ES-I3 (cell line): ENCODE measurements around the gene TMEM200A.

Experiments
- H3K36me3 ChIP-seq: 2 replicates; pipeline ENCODE4 v1.6.1; 2013; ENCODE audit warnings: mild to moderate bottlenecking, low read length, control low read depth, moderate library complexity; ENCODE audit not compliant: insufficient read depth
- H3K4me1 ChIP-seq: 2 replicates; pipeline ENCODE4 v1.6.1; 2013; ENCODE audit warnings: mild to moderate bottlenecking, control low read depth, low read length; ENCODE audit not compliant: insufficient read depth
- H3K9ac ChIP-seq: 2 replicates; pipeline ENCODE4 v1.6.1; 2013; ENCODE audit warnings: low read depth, mild to moderate bottlenecking, low read length, moderate library complexity
- H3K9me3 ChIP-seq: 2 replicates; pipeline ENCODE4 v1.6.1; 2013; ENCODE audit warnings: mild to moderate bottlenecking, low read length, moderate library complexity; ENCODE audit not compliant: control insufficient read depth, insufficient read depth

Gene TMEM200A

DNA sequence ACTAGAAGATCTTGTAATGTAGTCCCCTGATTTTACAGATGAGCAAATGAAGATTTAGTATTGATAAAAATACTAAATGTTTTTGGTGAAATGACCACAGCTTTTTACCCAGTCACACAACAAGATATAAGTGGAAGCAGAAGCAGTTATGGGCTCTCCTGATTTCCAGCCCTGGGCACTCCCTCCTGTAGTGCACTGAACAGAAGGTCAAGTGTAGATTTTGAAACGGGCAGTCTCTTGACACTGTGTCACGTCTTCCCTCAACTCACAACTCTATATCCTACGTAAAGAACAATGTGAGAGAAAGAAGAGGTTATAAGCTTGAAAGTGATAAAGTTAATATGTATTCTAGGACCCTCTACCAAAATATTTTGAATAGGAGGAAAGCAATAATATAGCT lies 23.3 kb downstream of the TMEM200A start:
- Histone ChIP-seq H3K9me3 (no peaks in the 10 kb centered on the region), H3K9ac (no peak overlapping the region), H3K36me3 (no peaks in the 10 kb centered on the region), H3K4me1 (peaks cover 7% of the 10 kb centered on the region; the same call in 1 of the 2 replicates)

DNA sequence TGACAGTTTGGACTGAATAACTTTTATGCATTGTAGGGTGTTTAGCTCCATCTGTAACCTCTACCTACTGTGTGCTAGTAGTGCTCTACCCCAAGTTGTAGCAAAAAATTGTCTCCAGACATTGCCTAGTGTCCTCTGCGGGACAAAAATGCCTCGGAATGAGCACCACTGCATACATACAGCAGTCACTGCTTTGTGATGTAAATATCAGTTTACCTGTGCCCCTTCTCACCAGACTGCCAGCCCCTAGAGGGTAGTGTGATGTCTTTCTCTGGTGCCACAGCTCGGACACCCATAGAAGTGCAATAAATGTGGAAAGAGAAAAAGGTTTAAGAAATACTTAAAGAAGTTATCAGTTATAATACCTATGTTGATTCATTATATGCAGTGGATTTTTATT lies 25.1 kb downstream of the TMEM200A start:
- H3K9me3 ChIP-seq = no peaks in the 10 kb centered on the region
- H3K4me1 ChIP-seq = peaks cover 7% of the 10 kb centered on the region; the same call in 1 of the 2 replicates

DNA sequence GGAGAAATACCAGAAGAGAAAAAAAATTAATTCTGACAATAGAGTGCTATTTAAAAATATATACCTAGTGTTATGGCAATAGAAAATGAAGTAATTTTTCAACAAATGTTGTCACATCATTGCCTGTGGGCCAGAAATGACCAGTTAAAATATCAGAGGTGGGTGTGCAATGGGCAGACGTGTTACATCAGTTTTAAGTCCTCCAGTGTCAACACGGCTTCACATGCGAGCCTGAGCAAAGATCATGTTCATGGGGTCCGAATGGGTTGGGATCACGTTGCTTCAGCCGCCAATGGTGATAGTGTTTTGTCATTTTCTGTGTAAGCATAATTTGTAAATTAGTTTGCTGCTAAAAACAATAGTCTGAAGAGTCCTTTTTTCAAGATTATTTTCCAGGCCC lies 27.5 kb downstream of the TMEM200A start:
- Histone ChIP-seq H3K36me3 (no peaks in the 10 kb centered on the region), H3K9ac (no peak overlapping the region), H3K9me3 (no peaks in the 10 kb centered on the region), H3K4me1 (peaks cover 7% of the 10 kb centered on the region; the same call in 1 of the 2 replicates)

More for the DNA sequence above, 25.1 kb downstream of the TMEM200A start:
- H3K9ac ChIP-seq = no peak overlapping the region
- H3K36me3 ChIP-seq = no peaks in the 10 kb centered on the region

DNA sequence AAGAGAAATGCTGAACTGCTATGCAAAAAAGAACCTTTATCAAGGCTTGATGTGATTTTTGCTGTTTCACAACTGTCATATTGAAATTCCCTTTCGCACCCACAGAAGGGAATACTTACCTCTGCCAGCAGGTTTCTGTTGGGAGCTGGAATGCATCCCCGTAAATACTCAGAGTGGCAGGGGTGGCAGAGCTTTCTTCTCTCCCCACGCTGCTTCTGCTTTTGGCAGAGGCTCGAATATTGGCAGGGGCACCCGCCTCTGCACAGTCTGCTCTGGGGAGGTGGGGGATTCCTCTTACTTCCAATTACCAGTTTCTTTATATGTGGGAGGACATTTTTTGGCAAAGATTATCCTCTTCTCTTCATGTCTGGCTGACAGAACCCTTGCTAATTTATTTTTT lies 28.4 kb downstream of the TMEM200A start:
- Histone ChIP-seq H3K9ac (no peak overlapping the region), H3K9me3 (no peaks in the 10 kb centered on the region), H3K36me3 (no peaks in the 10 kb centered on the region), H3K4me1 (peaks cover 7% of the 10 kb centered on the region; the same call in 1 of the 2 replicates)

DNA sequence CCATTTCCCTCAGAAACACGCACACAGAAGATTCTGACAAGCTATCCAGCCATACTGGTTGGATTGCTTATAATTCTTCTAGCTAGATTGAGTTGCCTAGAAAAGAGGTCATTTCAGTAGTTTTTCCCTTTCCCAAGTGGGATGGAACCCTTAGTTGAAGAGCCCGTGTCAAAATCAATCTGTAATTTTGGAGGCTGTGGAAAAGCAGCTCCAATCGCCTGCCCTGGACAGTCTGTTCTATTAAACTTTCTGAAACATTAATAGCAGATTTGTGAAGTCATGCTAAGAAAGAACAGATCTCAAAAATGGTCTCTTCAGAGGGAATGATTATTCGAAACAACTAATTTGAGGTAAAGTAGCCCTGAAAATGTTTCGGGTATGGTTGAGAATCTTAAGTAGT lies 29.3 kb downstream of the TMEM200A start:
- no peaks in the 10 kb centered on the region for H3K36me3 ChIP-seq
- peaks cover 7% of the 10 kb centered on the region; the same call in 1 of the 2 replicates for H3K4me1 ChIP-seq
- H3K9me3 ChIP-seq = no peaks in the 10 kb centered on the region
- H3K9ac ChIP-seq = no peak overlapping the region

DNA sequence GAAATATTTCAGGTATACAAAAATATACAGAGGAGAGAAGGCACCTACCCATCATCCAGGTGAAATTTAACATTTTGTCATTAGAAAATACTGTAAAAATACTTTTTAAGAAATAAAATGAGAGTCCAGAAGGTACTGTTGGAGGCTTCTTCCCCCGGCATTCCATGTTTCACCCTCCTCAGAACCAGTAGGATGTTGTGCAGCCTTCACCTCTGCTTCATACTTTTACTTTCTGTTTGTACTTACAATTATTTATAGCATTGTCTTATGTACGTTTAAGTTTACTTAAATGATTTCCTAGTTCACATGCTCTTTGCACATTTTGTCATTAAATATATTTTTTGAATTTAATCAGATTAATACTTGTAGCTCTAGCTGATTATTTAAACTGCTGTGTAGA lies 30.9 kb downstream of the TMEM200A start:
- Histone ChIP-seq H3K9ac (no peak overlapping the region), H3K36me3 (no peaks in the 10 kb centered on the region), H3K4me1 (no peaks in the 10 kb centered on the region)

DNA sequence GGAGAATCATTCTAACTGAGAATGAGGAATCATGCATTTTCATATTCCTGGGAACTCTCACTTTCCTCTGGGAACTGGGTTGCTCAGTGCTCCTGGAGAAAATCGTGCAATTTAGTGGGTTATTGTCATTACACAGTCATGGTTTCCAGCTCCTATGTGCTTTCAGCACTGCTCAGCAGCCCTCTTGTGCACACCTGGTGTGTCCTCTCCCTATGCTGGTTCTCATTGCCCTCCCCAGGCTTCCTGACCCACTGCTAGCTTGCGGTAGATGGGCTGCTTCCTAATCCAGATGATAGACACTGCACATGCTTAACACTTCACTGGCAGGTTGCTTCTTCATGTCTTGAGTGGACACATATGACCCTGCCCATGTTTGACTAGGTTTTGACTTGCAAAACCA lies 39.7 kb downstream of the TMEM200A start:
- Histone ChIP-seq H3K9me3 (no peaks in the 10 kb centered on the region), H3K36me3 (no peaks in the 10 kb centered on the region), H3K4me1 (peaks cover 13% of the 10 kb centered on the region), H3K9ac (no peak overlapping the region)

More for the DNA sequence above, 30.9 kb downstream of the TMEM200A start:
- no peaks in the 10 kb centered on the region for H3K9me3 ChIP-seq

DNA sequence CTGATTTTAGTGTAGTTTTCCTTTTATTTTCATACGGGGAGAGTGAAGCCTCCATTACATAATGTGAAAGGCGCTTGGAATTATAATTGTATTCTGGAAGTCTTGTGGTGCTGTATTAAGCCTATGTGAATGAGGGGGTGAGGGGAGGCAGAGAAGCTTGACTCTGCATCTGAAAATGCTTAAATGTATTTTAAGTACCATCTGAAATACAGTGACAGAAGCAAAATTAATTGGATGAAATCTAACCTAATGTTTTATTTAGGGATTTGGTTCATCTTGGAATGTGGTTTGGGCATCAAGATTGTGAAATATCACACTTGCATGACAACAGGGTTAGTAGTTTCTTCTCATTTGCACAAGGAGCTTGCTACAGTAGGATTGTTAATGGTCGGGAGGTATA lies 41.2 kb downstream of the TMEM200A start:
- Histone ChIP-seq H3K4me1 (peaks cover 13% of the 10 kb centered on the region), H3K9me3 (no peaks in the 10 kb centered on the region), H3K36me3 (no peaks in the 10 kb centered on the region), H3K9ac (no peak overlapping the region)

DNA sequence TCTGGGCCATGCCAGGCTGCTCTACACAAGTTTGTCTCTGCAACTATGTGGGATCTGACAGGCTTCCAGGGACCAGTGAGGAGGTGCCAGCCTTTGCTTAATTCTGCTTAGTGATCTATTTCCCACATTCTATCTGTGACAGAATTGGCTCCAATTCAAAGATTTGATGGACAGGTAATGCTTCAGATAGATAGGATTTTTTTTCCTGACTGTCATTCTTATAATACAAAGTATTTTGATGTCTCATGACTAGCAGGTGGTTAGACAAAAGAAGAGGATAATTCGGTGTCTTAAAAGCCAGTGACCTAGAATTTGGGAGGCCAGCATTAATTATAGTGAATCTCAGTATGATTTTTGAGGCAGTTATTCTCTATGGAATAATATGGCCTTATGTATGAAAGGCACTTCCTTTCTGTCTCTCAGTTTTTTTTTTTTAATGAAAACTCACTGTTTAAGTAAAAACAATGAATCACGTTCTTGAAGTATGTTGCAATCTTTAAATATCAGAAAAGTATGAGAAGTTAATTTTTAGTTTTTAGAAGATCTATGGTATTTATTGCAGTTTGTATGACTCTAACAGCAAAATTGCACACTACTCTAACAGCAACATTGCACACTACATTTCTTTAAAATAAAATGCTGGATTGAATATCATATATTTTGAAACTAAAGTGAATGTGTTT lies 43.7 kb downstream of the TMEM200A start:
- no peaks in the 10 kb centered on the region for H3K36me3 ChIP-seq
- peaks cover 13% of the 10 kb centered on the region for H3K4me1 ChIP-seq
- no peaks in the 10 kb centered on the region for H3K9me3 ChIP-seq
- no peak overlapping the region for H3K9ac ChIP-seq

DNA sequence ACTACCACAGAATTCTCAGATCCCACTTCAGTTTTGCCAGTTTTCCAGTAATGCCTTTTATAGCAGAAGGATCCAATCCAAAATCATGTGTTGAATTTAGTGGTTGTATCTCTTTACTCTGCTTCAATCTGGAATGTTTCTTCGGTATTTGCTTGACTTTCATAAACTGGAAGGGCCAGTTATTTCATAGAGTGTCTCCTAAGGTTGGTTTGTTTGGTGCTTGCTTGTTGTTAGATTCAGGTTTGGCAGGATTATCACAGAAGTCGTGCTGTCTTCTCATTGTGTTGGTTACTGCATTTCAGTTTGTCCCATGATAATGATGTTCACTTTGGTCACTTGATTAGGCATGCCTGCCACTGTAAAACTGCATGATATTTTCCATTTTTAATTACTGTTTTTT lies 45.7 kb downstream of the TMEM200A start:
- Histone ChIP-seq H3K36me3 (no peaks in the 10 kb centered on the region), H3K9me3 (no peaks in the 10 kb centered on the region), H3K4me1 (peaks cover 13% of the 10 kb centered on the region), H3K9ac (no peak overlapping the region)

DNA sequence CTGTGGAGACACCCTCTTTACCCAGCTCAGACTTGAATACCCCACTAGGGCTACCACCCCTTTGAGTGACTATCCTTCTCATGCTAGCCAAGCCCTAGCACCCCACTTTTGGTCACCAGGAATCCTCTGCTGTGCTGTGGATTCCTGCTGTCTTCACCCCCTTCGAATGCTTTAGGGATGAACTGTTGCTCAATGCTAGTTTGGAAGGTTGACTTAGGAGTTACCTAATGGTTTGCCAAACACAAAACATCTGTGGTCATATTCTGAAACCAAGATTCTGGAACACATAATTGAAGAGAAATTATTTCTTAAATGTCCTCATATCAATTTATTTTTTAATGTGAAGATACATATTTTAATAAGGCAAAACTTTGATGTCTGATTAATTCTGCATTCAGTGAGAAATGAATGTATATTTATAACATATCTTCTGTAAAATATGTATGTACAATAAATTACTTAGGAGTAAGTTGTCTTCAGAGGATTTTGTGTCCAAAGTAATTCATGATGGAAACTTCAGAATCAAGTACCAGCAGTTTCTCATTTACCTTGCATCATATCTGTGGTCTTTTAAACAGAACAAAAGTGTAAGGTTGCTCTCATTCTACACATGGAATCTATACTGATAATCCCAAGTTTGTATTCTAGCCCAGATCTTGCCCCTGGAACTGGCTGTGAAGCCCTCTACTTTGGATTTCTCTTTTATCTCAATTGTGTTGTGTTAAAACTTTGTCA lies 46.9 kb downstream of the TMEM200A start:
- Histone ChIP-seq H3K36me3 (no peaks in the 10 kb centered on the region), H3K9me3 (no peaks in the 10 kb centered on the region), H3K9ac (no peak overlapping the region), H3K4me1 (0 out of 2 replicates have a peak, but pooled peaks cover 3% of the 10 kb centered on the region)

DNA sequence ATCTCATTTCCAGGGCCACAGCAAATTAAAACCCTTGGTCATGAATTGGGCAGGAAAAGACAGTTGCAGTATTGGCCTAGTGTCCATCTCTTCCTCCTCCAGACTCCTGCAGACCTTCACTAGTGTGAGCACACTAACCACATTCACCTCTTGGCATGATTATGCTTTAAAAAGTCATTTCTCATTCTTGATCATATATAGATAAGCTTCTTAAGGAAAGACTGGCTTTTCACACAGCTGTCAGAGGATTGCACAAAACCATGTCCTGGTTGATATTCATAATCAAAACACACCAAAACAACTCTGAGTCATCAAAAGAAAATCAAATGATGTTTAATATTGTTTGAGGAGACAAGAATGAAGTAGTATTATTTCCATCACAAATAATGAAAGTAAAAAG lies 52.1 kb downstream of the TMEM200A start:
- Histone ChIP-seq H3K9ac (no peak overlapping the region), H3K36me3 (no peaks in the 10 kb centered on the region), H3K4me1 (0 out of 2 replicates have a peak, but pooled peaks cover 3% of the 10 kb centered on the region), H3K9me3 (no peaks in the 10 kb centered on the region)

DNA sequence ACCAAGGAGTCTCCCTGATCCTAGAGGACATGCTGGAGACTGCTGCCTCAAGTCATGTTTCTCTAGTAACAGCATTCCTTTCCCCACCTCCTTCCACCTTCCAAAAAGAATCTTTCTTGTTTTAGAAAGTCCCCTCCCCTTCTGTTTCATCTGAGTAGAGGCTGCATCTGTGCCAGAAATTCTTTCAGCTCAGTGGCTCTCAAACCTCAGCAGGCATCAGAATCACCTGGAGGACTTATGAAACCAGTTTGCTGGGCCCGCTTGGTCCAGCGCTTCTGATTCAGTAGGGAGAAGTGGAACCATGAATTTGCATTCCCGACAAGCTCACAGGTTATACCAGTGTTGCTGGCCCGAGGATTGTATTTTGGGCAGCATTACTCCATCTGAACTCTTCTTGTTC lies 55.1 kb downstream of the TMEM200A start:
- Histone ChIP-seq H3K9me3 (no peaks in the 10 kb centered on the region), H3K4me1 (peaks cover 6% of the 10 kb centered on the region; the same call in 1 of the 2 replicates), H3K9ac (no peak overlapping the region), H3K36me3 (no peaks in the 10 kb centered on the region)

DNA sequence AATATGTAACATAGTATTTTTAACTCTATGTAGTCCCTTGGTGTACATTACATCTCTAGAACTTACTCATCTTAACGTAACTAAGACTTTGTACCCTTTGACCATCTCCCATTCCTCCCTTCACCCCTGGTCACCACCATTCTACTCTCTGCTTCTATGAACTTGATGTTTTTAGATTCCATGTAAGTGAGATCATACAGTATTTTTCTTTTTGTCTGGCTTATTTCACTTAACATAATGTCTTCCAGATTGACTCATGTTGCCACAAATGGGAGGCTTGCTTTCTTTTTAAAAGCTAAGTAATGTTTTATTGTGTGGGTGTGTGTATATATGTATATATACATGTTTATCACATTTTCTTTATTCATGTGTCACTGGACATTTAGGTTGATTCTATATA lies 55.8 kb downstream of the TMEM200A start:
- H3K9me3 ChIP-seq = no peaks in the 10 kb centered on the region
- no peaks in the 10 kb centered on the region for H3K36me3 ChIP-seq
- H3K4me1 ChIP-seq = peaks cover 6% of the 10 kb centered on the region; the same call in 1 of the 2 replicates
- no peak overlapping the region for H3K9ac ChIP-seq

DNA sequence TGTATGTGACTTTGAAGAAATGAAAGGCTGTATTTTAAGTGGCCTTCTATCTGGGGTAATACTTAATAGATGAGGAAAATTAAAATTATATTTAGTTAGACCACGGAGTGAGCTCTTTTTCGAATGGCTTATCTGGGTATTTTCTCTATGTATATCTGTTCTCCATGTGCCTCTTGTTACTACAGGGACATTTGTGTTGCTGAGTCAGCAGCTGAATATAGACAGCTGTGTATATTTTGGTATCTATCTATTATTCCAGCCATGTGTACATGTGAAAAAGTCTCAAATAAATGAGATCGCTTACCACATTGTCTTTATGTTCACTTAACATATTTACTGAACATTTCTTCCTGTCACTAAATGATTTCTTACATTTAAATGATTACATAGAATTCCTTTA lies 57.2 kb downstream of the TMEM200A start:
- H3K4me1 ChIP-seq = peaks cover 6% of the 10 kb centered on the region; the same call in 1 of the 2 replicates
- no peaks in the 10 kb centered on the region for H3K9me3 ChIP-seq
- no peak overlapping the region for H3K9ac ChIP-seq
- H3K36me3 ChIP-seq = no peaks in the 10 kb centered on the region
